Subcutaneous abdominal adipose tissue (tissue), 5 donors: ENCODE data around the gene MEPCE.

Experiments
- H3K27ac ChIP-seq: one replicate; pipeline ENCODE4 v1.7.0; 2013; ENCODE audit warnings: low read depth, mild to moderate bottlenecking, inconsistent platforms, low read length, moderate library complexity
- H3K27me3 ChIP-seq, 5 donors: one replicate each; pipeline ENCODE4 v1.7.0; 2013; ENCODE audit warnings: low read length in 5 of 5, inconsistent platforms in 1 of 5; ENCODE audit not compliant: control insufficient read depth in 5 of 5, insufficient read depth in 4 of 5
- H3K36me3 ChIP-seq, 5 donors: one replicate each; pipeline ENCODE4 v1.7.0; 2013; ENCODE audit warnings: low read length in 5 of 5; ENCODE audit not compliant: control insufficient read depth in 5 of 5, insufficient read depth in 5 of 5
- H3K4me1 ChIP-seq, 5 donors: one replicate each; pipeline ENCODE4 v1.7.0; 2013; ENCODE audit warnings: low read length in 5 of 5, mild to moderate bottlenecking in 3 of 5, moderate library complexity in 1 of 5; ENCODE audit not compliant: control insufficient read depth in 5 of 5, insufficient read depth in 5 of 5
- H3K4me3 ChIP-seq, 5 donors: one replicate each; pipeline ENCODE4 v1.7.0; 2013; ENCODE audit warnings: low read length in 5 of 5, low read depth in 1 of 5
- H3K9ac ChIP-seq, 5 donors: one replicate each; pipeline ENCODE4 v1.7.0; 2013; ENCODE audit warnings: low read length in 5 of 5, mild to moderate bottlenecking in 4 of 5, moderate library complexity in 3 of 5
- H3K9me3 ChIP-seq, 5 donors: one replicate each; pipeline ENCODE4 v1.7.0; 2013; ENCODE audit warnings: low read length in 5 of 5; ENCODE audit not compliant: control insufficient read depth in 5 of 5
- donor health status: healthy.
- donor health status: healthy.
- donor health status: healthy.
- donor health status: healthy.
- donor health status: healthy.

MEPCE gene

DNA sequence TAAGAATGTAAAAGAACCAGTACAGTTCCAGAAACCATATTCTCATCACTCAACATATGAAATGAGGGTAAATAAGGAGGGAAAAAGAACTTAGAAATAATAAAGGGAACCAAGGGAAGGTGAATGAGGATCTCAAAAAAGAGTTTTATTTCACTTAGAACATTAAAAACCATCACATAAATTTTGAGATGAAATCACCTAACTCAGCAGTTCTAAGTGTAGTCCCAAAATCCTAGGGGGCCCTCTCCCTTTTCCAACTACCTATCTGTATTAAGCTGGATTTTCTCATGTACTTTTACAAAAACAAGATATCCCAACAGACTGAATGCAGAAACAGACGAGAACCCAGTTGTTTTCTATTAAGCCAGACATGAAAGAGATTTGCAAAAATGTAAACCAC lies 4.3 kb upstream of the MEPCE start:
- no peak overlapping the region for H3K4me3 ChIP-seq
- no peak overlapping the region for H3K27ac ChIP-seq
- no peaks in the 10 kb centered on the region for H3K27me3 ChIP-seq
- no peak overlapping the region for H3K9ac ChIP-seq
- peaks cover 2 to 8% (median 7%) of the 10 kb centered on the region in 5 donors for H3K4me1 ChIP-seq
- no peaks in the 10 kb centered on the region for H3K9me3 ChIP-seq
- H3K36me3 ChIP-seq, result peaks cover 0 to 6% (median 0%) of the 10 kb centered on the region in 5 donors

DNA sequence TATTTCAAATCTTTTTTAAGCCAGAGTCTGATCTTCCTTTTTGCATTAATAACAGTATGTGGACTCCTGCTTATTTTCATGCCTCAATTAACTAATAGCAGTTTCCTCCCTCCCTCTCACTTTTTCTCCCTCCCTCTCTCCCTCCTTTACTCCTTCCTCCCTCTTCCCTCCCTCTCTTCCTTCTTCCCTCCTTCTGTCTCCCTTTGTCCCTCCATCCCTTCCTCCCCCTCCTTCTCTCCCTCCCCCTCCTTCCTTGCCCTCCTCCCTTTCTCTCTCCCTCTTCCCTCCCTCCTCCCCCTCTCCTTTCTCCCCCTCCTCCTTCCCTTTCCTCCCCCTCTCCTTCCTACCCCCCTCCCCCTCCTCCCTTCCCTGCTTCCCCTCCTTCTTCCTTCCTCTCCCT lies 3.1 kb upstream of the MEPCE start:
- Histone ChIP-seq H3K4me1 (peaks cover 2 to 20% (median 19%) of the 10 kb centered on the region in 5 donors), H3K36me3 (peaks cover 0 to 11% (median 4%) of the 10 kb centered on the region in 5 donors), H3K27me3 (no peaks in the 10 kb centered on the region), H3K4me3 (no peak overlapping the region), H3K9ac (no peak overlapping the region), H3K9me3 (no peaks in the 10 kb centered on the region), H3K27ac (no peak overlapping the region)

DNA sequence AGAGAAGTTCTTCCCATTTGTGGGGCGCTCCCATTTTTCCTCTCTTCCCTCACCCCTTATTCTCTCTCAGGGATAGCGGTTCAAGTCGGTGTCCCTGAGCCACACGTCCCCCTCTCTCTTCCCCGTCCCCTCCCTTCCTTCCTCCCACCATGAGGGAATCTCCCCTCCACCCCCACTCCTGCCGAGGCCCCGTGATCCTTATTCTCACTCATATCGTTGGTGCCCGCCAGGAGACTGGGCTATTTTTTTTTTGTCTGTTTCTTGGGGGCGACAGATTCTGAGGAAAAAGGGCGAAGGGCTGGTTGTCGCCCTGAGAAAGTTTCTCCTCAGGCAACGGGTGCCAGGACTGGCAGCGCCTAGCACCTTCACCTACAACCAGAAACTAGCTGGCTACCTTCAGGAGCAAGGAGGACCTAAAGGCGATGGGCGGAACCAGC lies 1.9 kb upstream of the MEPCE start:
- Histone ChIP-seq H3K9me3 (no peaks in the 10 kb centered on the region), H3K9ac (peak overlapping the region in 2 of 5 donors; percentile 89 to 94), H3K27ac (peak overlapping the region; percentile 95), H3K4me3 (peak overlapping the region; percentile 55 to 90 (median 84)), H3K27me3 (no peaks in the 10 kb centered on the region), H3K4me1 (peaks cover 5 to 32% (median 31%) of the 10 kb centered on the region in 5 donors), H3K36me3 (peaks cover under 1 to 10% (median 6%) of the 10 kb centered on the region in 5 donors)

DNA sequence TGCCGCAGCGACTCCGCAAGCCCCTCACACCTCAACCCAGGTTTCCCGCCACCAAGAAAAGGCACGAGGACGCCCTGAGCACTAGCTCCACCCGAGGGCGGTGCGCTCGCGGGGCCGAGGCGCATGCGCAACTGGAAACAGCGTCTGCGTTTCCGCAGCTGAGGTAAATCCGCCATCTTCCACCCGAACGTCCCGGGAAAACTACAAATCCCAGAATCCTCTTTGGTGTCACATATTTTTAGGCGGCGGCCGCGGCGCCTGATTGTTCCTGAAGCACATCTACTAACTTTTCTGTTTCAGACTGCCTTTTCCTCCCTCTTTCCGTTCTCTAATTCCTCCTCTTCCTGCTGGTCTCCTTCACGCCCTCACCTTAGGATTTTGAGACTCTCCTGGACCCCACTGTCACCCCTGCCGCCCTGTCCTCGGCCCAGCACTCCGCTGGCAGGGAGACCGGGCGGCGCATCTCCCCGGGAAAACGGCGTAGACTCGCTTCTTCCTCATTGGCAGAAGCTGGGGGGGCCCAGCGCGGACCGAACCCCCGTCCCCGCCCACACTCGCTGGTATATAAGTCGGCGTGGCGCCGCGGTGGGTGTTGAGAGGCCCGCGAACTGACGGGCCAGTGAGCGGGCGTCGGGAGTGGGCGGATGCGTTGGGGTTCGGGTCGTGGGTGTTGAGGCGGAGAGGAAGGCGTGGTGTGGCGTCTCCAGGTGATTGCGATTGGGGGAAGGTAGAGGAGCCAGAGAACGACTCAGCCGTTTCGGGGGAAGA lies 1.2 kb upstream of the MEPCE start, which contains the start of gene ZCWPW1:
ZCWPW1 (minus strand) TSS at position 505 of the 768 bp plus-strand sequence. CDS start 8,054 bp downstream, outside the sequence.
- Histone ChIP-seq H3K27ac (peak within 1 kb of the TSS; percentile 95), H3K36me3 (peaks cover 0 to 16% (median 12%) of the 10 kb centered on the region in 5 donors), H3K4me1 (peaks cover 5 to 38% (median 37%) of the 10 kb centered on the region in 5 donors), H3K9ac (peak within 1 kb of the TSS; percentile 77 to 94 (median 87)), H3K4me3 (peak within 1 kb of the TSS; percentile 83 to 90 (median 84)), H3K9me3 (no peaks in the 10 kb centered on the region), H3K27me3 (no peaks in the 10 kb centered on the region)

DNA sequence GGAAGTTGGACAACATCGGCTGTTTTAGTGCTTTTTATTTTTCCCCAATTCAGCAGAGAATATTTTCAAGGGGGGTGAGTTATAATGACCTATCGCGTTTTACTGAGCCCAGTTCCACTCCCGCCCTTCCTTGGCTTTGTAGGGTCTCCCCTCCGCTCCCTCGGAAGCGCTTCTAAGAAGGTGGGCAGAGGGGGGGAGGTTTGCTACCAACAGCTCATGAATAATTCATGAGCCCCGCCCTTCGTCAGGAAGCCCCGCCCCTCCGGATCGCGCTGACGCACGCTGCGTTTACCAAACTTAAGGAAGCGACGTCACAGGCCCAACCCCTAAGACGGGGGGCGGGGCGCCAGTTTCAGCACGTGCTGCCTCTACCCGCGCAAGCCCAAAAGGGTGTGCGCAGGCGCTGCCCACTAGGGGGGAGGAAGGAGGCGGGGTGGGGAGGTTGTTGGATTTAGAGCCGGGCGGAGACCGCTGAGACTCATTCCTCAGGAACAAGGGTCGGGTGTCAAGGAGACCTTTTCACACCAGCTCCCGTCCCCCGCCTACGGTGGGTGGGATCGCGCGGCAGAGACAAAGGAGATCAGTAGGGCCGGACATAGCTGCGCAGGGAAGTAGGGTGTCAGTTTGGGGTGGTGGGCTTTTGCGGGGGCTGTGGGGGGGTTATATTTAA lies 529 bp upstream of the MEPCE start:
- Histone ChIP-seq H3K9me3 (no peaks in the 10 kb centered on the region), H3K36me3 (peaks cover 0 to 23% (median 19%) of the 10 kb centered on the region in 5 donors), H3K27ac (peak overlapping the region; percentile 95), H3K9ac (peak overlapping the region; percentile 77 to 94 (median 87)), H3K4me1 (peaks cover 5 to 44% (median 42%) of the 10 kb centered on the region in 5 donors), H3K27me3 (no peaks in the 10 kb centered on the region), H3K4me3 (peak overlapping the region; percentile 83 to 90 (median 84))

DNA sequence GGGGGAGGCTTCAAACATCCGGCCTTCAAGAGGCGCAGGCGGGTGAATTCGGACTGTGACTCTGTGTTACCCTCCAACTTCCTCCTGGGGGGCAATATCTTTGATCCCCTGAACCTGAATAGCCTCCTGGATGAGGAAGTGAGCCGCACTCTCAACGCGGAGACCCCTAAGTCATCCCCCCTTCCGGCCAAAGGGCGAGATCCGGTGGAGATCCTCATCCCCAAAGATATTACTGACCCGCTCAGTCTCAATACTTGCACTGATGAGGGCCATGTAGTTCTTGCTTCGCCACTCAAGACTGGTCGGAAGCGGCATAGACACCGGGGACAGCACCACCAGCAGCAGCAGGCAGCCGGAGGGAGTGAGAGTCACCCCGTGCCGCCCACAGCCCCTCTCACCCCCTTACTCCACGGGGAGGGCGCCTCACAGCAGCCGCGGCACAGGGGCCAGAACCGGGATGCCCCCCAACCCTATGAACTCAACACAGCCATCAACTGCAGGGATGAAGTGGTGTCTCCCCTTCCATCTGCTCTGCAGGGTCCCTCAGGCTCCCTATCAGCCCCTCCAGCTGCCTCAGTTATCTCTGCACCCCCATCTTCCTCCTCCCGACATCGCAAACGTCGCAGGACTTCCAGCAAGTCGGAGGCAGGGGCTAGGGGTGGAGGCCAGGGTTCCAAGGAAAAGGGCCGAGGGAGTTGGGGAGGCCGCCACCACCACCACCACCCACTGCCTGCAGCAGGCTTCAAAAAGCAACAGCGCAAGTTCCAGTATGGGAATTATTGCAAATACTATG lies 1.1 kb downstream of the MEPCE start:
- Histone ChIP-seq H3K27me3 (no peaks in the 10 kb centered on the region), H3K9me3 (no peaks in the 10 kb centered on the region), H3K9ac (peak overlapping the region in 4 of 5 donors; percentile 16 to 89 (median 70)), H3K4me1 (peaks cover 7 to 56% (median 55%) of the 10 kb centered on the region in 5 donors), H3K36me3 (peaks cover 0 to 29% (median 23%) of the 10 kb centered on the region in 5 donors), H3K27ac (peak overlapping the region; percentile 95), H3K4me3 (peak overlapping the region; percentile 78 to 90 (median 84))

DNA sequence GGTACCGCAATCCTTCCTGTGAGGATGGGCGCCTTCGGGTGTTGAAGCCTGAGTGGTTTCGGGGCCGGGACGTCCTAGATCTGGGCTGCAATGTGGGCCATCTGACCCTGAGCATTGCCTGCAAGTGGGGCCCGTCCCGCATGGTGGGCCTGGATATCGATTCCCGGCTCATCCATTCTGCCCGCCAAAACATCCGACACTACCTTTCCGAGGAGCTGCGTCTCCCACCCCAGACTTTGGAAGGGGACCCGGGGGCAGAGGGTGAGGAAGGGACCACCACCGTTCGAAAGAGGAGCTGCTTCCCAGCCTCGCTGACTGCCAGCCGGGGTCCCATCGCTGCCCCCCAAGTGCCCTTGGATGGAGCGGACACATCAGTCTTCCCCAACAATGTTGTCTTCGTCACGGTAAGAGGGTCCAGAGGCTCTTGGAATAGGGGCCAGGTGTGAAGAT lies 1.7 kb downstream of the MEPCE start:
- Histone ChIP-seq H3K9ac (no peak overlapping the region), H3K36me3 (peaks cover 0 to 29% (median 23%) of the 10 kb centered on the region in 5 donors), H3K4me3 (peak overlapping the region in 3 of 5 donors; percentile 5 to 90 (median 84)), H3K27me3 (no peaks in the 10 kb centered on the region), H3K27ac (peak overlapping the region; percentile 95), H3K4me1 (peaks cover 7 to 58% (median 56%) of the 10 kb centered on the region in 5 donors), H3K9me3 (no peaks in the 10 kb centered on the region)

DNA sequence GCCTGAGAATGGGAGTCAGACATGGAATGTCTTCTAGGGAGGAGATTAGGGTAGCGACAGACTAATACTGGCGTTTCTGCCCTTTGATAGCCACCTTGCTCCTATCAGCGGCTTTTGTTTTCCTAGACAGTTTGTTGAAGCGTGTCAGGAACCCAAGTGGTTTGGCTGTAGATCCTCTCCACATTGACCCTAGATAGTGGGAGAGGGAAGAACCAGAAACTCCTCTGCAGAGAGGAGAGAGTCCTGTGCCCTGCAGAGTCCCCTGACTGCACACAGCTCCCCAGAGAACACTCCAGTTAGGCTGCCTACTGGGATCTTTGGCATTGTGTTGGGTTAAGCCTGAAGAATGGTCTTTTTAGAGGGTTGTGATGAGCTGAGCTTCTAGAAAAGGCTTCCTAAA lies 2.4 kb downstream of the MEPCE start:
- H3K4me1 ChIP-seq, result peaks cover 7 to 65% (median 58%) of the 10 kb centered on the region in 5 donors

DNA sequence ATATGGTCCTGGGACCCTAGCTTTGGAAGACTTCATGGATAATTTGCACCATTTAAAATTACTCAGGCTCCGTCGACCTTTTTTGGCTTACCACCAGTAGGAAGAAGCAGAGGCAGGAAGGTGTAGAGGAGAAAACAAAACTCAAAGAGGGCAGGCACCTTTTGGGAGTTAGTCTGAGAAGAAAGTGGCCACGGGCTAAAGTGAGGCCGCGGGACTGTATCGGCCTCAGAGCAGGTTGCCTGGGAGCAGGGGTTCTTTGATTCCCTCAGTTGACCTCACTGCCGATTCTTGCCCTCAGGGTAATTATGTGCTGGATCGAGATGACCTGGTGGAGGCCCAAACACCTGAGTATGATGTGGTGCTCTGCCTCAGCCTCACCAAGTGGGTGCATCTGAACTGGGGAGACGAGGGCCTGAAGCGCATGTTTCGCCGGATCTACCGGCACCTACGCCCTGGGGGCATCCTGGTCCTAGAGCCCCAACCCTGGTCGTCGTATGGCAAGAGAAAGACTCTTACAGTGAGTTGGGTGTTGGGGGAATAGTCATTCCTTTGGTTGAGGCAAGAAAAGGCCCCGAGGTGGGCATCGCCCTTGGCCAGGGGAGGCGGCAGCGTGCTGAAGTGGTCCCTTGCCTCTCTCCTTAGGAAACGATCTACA lies 3.1 kb downstream of the MEPCE start:
- Histone ChIP-seq H3K9me3 (no peaks in the 10 kb centered on the region), H3K4me3 (no peak overlapping the region), H3K9ac (peak overlapping the region in 1 of 5 donors; percentile 3), H3K4me1 (peaks cover 7 to 63% (median 56%) of the 10 kb centered on the region in 5 donors), H3K27ac (peak overlapping the region; percentile 0), H3K36me3 (peaks cover 0 to 29% (median 23%) of the 10 kb centered on the region in 5 donors), H3K27me3 (no peaks in the 10 kb centered on the region)

More for the DNA sequence above, 2.4 kb downstream of the MEPCE start:
- H3K36me3 ChIP-seq, result peaks cover 0 to 29% (median 23%) of the 10 kb centered on the region in 5 donors
- no peak overlapping the region for H3K9ac ChIP-seq
- H3K27me3 ChIP-seq, result no peaks in the 10 kb centered on the region
- H3K27ac ChIP-seq, result peak overlapping the region; percentile 23
- peak overlapping the region in 2 of 5 donors; percentile 5 to 7 for H3K4me3 ChIP-seq
- no peaks in the 10 kb centered on the region for H3K9me3 ChIP-seq
